GM12873 (cell line): ENCODE results near the gene CD69.

Source experiments
- CTCF ChIP-seq: IDR thresholded peaks from 2 replicates; pipeline ENCODE4 v1.5.1; 2012; ENCODE audit warnings: low read depth, mild to moderate bottlenecking, moderate library complexity, low read length, control low read depth; ENCODE audit not compliant: insufficient read depth; ENCODE audit errors: missing control alignments

CD69 gene

GRCh38 chr12:9721394-9722092, 39.2 kb downstream of the CD69 start:
- no peak for TF ChIP-seq CTCF

DNA sequence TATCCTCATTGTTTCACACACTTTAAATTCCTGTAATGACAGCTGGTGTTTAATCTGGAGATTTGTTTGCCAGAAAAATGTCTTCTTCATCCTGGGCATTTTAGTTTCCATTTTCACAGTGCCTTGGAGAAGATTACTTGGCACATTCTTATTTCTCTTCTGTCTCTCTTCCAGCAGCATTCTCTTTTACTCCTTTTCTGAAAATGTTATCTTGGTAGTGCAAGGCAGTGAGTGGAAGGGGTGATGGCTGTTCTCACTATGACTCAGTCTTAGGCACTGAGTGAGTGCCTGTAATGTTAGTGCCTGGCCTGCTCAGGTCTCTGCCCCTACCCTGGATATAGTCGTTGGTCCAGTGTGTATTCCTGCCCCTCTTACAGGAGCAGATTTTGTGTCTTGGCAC, 40.9 kb downstream of the CD69 start:
- TF ChIP-seq CTCF: no peak

DNA sequence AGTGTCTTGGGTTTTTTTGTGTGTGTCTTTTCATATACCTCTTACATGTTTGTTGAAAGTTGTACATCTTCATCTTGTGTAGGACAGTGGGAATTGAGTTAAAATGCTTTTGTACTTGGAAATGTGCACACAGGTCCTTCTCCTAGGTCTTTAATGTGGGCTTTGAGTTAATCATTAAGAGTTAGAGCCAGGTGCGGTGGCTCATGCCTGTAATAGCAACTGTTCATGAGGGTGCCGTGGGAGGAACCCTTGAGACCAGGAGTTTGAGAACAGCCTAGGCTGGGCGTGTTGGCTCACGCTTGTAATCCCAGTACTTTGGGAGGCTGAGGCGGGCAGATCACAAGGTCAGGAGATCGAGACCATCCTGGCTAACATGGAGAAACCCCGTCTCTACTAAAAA, 41.7 kb downstream of the CD69 start:
- no peak for TF ChIP-seq CTCF

GRCh38 chr12:9717070-9717925, 43.4 kb downstream of the CD69 start:
- TF ChIP-seq CTCF: no peak

DNA sequence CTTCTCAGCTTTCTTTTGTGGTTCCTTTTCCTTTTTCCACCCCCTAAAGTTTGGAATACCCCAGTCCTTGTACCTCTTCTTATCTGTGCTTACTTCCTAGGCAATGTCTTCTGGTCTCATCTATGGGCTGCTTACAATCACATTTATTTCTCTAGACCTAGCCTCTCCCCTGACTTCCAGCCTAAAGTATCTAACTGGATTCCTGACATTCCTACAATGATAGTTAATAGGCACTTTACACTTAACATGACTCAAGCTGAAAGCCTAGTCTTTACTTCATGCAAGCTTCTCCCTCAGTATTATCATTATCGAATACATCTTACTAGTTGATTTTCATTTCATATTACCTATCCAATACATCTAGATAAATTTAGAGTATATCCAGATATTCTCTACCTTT, 49.0 kb downstream of the CD69 start:
- TF ChIP-seq CTCF: no peak

- no peak for TF ChIP-seq CTCF
These were observed 49.9 kb downstream of the CD69 start for GRCh38 chr12:9710584-9711375.

DNA sequence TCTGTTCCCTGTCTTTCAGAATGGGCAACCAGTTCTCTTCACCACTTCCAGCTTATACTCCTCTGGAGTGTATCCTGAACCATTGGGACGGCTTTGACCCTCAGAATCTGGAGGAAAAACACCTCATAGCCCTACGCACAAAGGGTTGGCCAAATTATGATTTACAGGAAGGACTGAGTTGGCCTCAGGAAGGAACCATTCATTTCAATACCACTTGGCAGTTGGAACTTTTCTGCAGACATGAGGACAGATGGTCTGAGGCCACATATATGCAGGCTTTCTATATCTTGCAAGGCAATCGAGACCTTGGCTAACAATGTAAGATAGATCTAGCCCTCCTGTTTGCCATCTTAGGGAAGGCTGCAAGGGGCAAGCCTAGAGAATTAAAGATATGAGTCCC, 51.8 kb downstream of the CD69 start:
- no peak for TF ChIP-seq CTCF
